ENCODE results near the gene FYN. TPM values are rescaled to one million over a fixed set of nuclear protein-coding genes. Genes with fewer than 3 reads are reported as not detected.

The FYN gene
- total and polyA plus RNA-seq, 10 of the 15 experiments (the other 5 are each of a cell fraction or from before 2014, with no cell fraction given): 51.4 to 247 (median 138) TPM

GRCh38 chr6:111663692-111664564 lies 209.3 kb downstream of the FYN start:
- FAIRE-seq (no peak), DNase-seq (ENCODE audit: low read depth, low spot score) (no peak), ATAC-seq (no peak)
- WGBS (ENCODE audit: insufficient coverage, insufficient replicate concordance, low lambda C conversion rate, missing lambda C conversion rate): 72% methylated on average over 15 of the region's 15 CpGs
- H4K20me1 ChIP-seq (ENCODE audit: control insufficient read depth, insufficient read depth): no peaks in the 10 kb centered on the region
- no peak overlapping the region for H3K27ac ChIP-seq (ENCODE audit: control insufficient read depth, insufficient read depth)
- in situ Hi-C loops (cut with MboI): no loop called here
- intact Hi-C loops (cut with micrococcal nuclease; ENCODE audit: unreplicated experiment): no loop called here
- no peak overlapping the region for H2AFZ ChIP-seq (ENCODE audit: control insufficient read depth, low read depth, low read length)
- H3K9me3 ChIP-seq (replicated peaks; ENCODE audit: control insufficient read depth, insufficient read depth, low read length): no peaks in the 10 kb centered on the region
- H3K4me3 ChIP-seq: no peak overlapping the region
- no peaks in the 10 kb centered on the region for H3K4me1 ChIP-seq (ENCODE audit: control insufficient read depth, insufficient read depth, low read length)
- RAD21 ChIA-PET (ENCODE audit: unreplicated experiment): no interaction called here
- SMC1A ChIA-PET (ENCODE audit: uncharacterized antibody, unreplicated experiment): no interaction called here
- no peaks in the 10 kb centered on the region for H3K27me3 ChIP-seq (replicated peaks in 1 of 2; ENCODE audit: control insufficient read depth in 2 of 2, insufficient read depth in 2 of 2, low read length in 1 of 2)
- no peak overlapping the region for H3K4me2 ChIP-seq (ENCODE audit: control insufficient read depth, insufficient read depth)
- POLR2A ChIA-PET: no interaction called here
- H3K9ac ChIP-seq (ENCODE audit: control insufficient read depth, insufficient read depth, low read length): no peak overlapping the region
- peaks cover 23 to 25% of the 10 kb centered on the region in 2 experiments for H3K36me3 ChIP-seq (ENCODE audit: control insufficient read depth in 2 of 2, insufficient read depth in 2 of 2, low read length in 1 of 2)
- BruUV-seq (replicated peaks): no TSS peak
- H3K79me2 ChIP-seq (ENCODE audit: control insufficient read depth, insufficient read depth, low read length): no peaks in the 10 kb centered on the region
- CTCF ChIA-PET: interaction anchor here (1.3 to 1.6 kb wide), 2 partner anchors 13 to 653 kb away, joined by 3 to 4 read pairs; no protein-coding TSS in a partner anchor
- no peak for TF ChIP-seq PAX5 (IDR thresholded peaks at IDR 0.05; ENCODE audit: borderline replicate concordance, low read depth, low read length)
- no peak for TF ChIP-seq BACH1 (IDR thresholded peaks at IDR 0.05; ENCODE audit: borderline replicate concordance)
- TF ChIP-seq, protein P1, sequence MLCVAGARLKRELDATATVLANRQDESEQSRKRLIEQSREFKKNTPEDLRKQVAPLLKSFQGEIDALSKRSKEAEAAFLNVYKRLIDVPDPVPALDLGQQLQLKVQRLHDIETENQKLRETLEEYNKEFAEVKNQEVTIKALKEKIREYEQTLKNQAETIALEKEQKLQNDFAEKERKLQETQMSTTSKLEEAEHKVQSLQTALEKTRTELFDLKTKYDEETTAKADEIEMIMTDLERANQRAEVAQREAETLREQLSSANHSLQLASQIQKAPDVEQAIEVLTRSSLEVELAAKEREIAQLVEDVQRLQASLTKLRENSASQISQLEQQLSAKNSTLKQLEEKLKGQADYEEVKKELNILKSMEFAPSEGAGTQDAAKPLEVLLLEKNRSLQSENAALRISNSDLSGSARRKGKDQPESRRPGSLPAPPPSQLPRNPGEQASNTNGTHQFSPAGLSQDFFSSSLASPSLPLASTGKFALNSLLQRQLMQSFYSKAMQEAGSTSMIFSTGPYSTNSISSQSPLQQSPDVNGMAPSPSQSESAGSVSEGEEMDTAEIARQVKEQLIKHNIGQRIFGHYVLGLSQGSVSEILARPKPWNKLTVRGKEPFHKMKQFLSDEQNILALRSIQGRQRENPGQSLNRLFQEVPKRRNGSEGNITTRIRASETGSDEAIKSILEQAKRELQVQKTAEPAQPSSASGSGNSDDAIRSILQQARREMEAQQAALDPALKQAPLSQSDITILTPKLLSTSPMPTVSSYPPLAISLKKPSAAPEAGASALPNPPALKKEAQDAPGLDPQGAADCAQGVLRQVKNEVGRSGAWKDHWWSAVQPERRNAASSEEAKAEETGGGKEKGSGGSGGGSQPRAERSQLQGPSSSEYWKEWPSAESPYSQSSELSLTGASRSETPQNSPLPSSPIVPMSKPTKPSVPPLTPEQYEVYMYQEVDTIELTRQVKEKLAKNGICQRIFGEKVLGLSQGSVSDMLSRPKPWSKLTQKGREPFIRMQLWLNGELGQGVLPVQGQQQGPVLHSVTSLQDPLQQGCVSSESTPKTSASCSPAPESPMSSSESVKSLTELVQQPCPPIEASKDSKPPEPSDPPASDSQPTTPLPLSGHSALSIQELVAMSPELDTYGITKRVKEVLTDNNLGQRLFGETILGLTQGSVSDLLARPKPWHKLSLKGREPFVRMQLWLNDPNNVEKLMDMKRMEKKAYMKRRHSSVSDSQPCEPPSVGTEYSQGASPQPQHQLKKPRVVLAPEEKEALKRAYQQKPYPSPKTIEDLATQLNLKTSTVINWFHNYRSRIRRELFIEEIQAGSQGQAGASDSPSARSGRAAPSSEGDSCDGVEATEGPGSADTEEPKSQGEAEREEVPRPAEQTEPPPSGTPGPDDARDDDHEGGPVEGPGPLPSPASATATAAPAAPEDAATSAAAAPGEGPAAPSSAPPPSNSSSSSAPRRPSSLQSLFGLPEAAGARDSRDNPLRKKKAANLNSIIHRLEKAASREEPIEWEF (IDR thresholded peaks at IDR 0.05; ENCODE audit: insufficient replicate concordance, low read depth, low read length): no peak
- TF ChIP-seq IKZF1 (conservative IDR thresholded peaks at IDR 0.05): no peak
- TF ChIP-seq, protein P2, sequence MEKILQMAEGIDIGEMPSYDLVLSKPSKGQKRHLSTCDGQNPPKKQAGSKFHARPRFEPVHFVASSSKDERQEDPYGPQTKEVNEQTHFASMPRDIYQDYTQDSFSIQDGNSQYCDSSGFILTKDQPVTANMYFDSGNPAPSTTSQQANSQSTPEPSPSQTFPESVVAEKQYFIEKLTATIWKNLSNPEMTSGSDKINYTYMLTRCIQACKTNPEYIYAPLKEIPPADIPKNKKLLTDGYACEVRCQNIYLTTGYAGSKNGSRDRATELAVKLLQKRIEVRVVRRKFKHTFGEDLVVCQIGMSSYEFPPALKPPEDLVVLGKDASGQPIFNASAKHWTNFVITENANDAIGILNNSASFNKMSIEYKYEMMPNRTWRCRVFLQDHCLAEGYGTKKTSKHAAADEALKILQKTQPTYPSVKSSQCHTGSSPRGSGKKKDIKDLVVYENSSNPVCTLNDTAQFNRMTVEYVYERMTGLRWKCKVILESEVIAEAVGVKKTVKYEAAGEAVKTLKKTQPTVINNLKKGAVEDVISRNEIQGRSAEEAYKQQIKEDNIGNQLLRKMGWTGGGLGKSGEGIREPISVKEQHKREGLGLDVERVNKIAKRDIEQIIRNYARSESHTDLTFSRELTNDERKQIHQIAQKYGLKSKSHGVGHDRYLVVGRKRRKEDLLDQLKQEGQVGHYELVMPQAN (conservative IDR thresholded peaks at IDR 0.05): no peak
- TF ChIP-seq POU2F2 (IDR thresholded peaks at IDR 0.05; ENCODE audit: borderline replicate concordance, low read depth, low read length): no peak
- no peak for TF ChIP-seq SP1 (IDR thresholded peaks at IDR 0.05; ENCODE audit: low read depth, low read length)
- TF ChIP-seq, protein P3, sequence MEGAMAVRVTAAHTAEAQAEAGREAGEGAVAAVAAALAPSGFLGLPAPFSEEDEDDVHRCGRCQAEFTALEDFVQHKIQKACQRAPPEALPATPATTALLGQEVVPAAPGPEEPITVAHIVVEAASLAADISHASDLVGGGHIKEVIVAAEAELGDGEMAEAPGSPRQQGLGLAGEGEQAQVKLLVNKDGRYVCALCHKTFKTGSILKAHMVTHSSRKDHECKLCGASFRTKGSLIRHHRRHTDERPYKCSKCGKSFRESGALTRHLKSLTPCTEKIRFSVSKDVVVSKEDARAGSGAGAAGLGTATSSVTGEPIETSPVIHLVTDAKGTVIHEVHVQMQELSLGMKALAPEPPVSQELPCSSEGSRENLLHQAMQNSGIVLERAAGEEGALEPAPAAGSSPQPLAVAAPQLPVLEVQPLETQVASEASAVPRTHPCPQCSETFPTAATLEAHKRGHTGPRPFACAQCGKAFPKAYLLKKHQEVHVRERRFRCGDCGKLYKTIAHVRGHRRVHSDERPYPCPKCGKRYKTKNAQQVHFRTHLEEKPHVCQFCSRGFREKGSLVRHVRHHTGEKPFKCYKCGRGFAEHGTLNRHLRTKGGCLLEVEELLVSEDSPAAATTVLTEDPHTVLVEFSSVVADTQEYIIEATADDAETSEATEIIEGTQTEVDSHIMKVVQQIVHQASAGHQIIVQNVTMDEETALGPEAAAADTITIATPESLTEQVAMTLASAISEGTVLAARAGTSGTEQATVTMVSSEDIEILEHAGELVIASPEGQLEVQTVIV (IDR thresholded peaks at IDR 0.05; ENCODE audit: borderline replicate concordance, partially characterized antibody): no peak
- no peak for TF ChIP-seq TCF12 (IDR thresholded peaks at IDR 0.05; ENCODE audit: low read depth, low read length)
